HG03378 (cell line): ENCODE data around the gene COLQ.
"Not testable (repeated sequence)": the region's sequence is repeated elsewhere in the genome, so short reads cannot be mapped to it uniquely, and the experiment has no call there.

Experiments used
- ATAC-seq: cut with Tn5 transposase; IDR thresholded peaks from one replicate; pipeline ENCODE4 v1.9.1; 2021; ENCODE audit warnings: mild to moderate bottlenecking, moderate library complexity; ENCODE audit not compliant: unreplicated experiment

The COLQ gene

DNA sequence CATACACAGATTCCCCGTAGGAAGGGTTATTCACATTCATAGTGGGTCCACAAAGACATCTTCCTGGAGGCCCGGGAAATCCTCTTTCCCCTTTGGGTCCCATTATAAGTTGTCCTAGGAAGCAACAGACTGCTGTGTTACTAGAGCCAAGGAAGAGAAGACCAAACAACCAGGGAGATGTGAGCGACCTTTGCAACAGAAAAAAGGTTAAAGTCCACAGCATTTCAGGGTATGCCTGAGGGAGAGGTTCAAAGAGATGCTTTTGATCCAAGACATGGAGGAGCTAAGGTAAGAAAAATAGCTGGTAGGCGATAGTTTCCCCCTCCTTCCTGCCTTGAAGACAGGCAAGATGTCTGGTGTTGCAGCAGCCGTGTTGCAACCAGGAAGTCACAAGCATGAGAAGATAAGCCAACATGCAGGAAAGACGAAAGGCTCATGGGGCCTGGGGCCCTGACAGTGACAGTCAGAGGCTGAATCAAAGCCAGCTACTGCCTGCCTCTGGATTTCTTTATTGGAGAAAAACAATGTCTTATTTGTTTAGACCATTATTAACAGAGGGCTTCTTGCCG is 63.2 kb downstream of the COLQ start:
- ATAC-seq, result no peak

GRCh38 chr3:15456915-15457314 is 64.6 kb downstream of the COLQ start:
- ATAC-seq, result not testable (repeated sequence)

GRCh38 chr3:15456321-15456720 is 65.2 kb downstream of the COLQ start:
- ATAC-seq, result no peak

GRCh38 chr3:15455756-15456155 is 65.8 kb downstream of the COLQ start:
- no peak for ATAC-seq

DNA sequence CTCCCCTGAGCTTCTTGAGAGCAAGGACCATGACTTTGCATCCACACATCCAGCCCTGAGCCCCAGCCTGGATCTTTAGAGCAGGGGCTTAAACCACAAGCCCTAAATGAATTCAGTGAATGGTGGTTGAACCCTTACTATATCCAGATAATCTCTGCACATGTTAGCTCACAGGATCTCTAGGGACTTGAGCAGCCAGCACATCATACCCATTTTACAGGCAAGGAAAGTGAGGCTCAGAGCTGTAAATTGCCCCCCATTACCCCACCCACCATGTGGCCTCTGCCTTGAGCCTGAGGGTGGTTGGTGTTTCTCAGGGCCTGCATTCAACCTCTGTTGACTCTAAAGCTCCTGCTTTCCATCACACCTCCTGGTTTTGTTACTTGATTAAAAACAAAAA is 66.5 kb downstream of the COLQ start:
- ATAC-seq, result no peak

DNA sequence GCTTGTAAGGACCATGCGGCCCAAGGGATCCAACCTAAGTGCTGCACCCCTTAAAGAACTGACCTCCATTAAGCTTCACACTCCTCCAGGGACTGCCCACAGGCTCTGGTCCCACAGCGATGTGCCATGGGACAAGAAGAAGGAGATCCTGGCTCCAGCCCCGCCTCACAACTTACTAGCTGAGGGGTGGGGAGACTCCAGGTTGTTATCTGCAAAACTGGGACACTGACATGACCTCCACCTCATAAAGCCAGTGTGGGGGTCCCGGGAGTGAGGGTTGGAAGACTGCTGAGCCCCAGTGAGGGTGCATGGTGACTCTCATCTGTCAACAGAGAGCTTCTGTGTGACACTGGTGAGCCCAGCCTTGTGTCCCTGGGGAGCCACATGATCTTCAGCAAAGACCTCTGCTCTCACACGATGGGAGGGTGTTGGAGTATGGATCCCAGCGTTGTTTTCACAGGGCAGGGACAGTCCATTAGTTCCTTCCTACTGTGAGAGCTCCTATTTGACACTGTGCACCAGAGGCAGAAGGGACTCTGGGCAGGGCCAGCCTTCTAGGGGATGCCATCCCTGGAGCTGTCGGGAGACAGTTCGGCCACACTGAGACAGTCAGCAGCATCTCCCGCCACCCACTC is 67.4 kb downstream of the COLQ start:
- ATAC-seq, result no peak

- no peak for ATAC-seq
These were observed 68.0 kb downstream of the COLQ start for GRCh38 chr3:15453501-15453900.

GRCh38 chr3:15452961-15453360 is 68.5 kb downstream of the COLQ start:
- no peak for ATAC-seq

DNA sequence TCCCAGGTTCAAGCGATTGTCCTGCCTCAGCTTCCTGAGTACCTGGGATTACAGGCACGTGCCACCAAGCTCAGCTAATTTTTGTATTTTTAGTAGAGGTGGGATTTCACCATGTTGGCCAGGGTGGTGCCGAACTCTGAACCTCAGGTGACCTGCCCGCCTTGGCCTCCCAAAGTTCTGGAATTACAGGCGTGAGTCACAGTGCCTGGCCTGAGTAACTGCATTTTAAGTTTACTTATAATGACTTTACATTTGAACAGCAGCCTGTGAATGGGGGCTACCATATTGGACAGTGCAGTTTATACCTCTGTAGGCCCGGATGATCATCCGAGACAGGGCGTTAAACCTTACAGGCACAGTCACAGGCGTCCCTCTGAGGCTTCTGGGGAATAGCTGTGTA is 69.3 kb downstream of the COLQ start:
- no peak for ATAC-seq

GRCh38 chr3:15451216-15452113 is 70.0 kb downstream of the COLQ start:
- no peak for ATAC-seq

DNA sequence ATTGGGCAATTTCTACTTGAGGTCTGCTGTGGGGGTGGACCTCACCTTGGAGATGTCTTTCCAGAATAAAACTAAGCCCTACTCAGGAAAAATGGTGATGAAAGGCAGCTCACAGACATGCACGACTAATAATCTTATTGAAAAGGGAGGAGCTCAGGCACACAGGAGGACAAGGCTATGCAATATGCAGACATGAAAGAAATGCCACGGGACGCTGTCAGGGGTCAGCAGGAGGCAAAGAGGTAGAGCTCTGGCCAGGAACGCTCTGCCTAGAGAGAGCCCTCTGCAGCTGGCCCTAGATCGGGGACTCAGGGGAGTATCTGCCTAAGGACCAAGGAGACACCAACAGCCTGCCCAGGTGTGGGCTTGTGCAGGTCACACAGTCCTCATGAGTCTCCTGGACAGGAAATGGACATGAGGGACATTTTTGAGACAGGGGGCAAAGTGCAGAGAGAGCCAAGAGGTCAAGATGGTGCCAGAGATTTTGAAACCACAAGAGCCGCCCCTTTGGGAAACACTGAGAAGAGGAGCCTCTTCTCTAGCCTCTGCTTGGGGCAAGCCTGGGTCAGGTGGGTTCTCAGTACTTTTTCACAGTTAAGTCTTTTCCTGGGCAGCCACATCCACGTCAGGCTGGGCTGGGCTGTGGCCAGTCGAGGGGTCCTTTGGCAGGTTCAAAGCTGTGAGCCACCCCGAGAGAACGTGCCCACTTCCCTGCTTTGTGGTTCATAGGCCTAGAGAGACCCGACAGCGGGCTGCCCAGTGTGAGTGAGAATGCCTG is 70.9 kb downstream of the COLQ start:
- ATAC-seq, result no peak

DNA sequence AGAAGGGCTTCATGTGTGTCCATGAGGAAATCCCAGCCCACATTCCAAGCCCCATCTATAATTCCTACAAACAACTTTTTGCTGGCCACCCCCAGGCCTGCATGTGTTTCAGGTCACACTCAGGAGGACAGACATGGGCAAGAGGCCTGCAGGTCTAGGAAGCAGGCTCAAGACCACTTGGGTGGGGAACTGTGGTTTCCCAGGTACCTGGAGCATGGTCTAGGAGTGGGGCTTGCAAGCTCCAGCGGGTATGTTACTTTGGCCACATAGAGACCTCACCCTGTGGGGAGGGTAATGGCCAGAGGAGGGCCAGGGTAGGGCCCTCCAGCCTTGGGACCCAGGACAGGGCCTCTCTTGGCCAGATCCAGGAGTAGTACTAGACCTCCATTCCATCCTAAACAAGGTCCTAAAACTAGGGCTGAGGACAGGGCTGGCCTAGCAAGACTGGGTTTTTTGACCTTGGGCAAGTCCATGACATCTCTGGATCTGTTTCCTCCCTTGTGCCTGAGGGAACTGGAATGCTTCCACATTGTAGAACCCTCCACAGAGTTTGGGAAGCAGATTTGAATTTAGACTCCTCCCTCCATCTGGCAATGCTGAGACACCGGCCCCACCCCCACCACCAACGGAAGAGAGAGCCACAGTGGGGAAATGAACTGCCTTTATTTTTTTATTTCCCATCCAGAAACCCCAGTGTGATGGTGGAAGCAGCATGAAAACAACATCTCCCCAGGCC is 71.8 kb downstream of the COLQ start:
- no peak for ATAC-seq

DNA sequence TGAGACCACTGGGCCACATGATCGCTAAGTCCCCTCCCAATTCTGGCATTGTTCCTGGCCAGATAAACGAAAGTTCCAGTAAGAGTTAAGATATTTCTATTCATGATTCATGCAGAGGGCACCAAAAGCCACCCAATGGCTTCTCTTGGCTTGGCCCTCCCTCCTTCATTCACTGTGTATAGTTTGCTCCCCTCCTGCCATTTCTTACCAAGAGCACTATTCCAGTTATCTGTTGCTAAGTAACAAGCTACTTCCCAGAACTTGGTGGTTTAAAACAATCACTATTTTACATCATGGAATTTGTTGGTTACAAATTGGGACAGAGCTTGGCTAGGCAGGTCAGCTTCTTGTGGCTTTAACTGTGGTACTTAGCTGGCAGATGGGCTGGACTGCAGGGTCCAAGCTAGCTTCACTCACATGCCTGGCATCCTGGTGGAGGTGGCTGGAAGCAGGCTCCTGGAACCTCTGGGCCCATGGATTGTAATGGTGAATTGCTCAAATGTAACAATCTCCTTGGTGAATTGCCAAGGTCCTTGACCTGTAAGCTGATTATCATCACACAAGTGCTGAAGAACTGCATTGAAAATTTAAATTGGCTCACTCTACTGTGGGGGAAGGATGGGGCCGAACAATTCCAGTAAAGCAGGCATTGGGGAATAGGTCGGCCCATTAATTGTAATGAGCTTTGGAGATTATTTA is 77.5 kb downstream of the COLQ start:
- ATAC-seq, result no peak

DNA sequence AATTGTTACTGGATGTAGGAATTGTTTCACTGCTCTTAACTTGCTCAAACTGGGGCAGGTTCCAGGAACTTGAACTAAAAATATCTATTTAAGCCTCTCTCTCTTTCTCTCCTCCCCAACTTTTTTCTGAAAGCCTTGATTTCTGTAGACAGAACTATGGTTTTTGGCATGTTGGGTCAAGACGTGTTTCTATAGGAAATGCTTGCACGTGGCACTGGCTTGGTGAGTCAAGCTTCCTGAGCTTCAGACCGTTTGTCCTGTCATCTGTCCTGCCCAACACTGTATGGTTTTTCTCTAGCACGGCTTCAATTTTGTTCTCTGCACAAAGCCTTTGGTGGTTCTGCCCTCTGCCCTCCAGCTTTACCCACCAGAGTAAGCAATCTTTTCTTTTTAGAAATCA is 80.6 kb downstream of the COLQ start:
- ATAC-seq, result no peak

DNA sequence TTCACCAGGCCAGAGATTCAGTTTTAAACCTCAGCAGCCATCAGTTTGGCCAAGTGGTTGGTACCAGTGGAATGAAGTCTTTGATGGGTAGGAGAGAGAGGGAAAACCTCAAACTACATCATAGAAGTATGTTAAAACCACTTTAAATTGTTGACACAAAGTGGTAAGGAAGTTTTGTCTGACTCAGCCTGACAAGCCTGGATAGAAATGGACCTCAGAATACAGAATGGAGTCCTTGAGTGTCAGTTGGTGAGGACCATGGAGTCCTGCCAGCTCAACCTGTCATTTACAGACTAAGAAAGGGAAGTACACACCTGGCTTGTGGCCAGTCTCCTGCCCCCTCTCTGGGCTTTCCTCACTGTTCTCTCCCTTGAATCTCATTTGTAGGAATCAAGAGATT is 82.0 kb downstream of the COLQ start:
- ATAC-seq, result no peak

- ATAC-seq, result no peak
These were observed 82.5 kb downstream of the COLQ start for GRCh38 chr3:15438983-15439382.

DNA sequence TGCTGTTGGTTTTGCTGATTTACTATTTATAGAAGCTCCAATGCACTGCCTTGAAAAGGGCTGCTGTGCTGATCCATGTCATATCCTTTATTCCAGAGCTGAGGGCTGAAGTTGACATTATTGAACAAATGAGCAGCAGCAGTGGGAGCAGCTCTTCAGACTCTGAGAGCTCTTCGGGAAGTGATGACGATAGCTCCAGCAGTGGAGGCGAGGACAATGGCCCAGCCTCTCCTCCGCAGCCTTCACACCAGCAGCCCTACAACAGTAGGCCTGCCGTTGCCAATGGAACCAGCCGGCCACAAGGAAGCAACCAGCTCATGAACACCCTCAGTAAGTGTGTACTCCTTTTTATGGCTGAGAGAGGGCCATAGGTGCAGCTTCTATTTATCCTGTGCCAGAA is 85.3 kb downstream of the COLQ start:
- no peak for ATAC-seq

DNA sequence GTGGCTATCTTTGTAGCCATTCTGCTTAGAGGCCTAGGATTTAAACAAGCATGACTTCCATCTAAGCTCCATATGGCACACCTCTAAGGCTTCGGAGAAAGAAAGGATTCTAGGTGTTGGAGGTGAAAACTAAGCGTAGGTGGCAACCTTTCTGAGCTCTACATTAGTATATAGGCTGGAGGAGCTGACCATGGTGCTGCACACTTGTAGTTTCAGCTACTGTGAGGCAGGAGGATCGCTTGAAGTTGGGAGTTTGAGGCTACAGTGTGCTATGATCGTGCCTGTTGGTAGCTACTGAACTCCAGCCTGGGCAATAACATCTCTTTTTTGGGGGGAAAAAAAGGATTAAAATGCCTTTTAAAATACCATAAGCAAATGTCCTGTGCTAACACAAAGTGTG is 86.8 kb downstream of the COLQ start:
- ATAC-seq, result no peak

GRCh38 chr3:15433531-15433930 is 88.0 kb downstream of the COLQ start:
- ATAC-seq, result no peak

DNA sequence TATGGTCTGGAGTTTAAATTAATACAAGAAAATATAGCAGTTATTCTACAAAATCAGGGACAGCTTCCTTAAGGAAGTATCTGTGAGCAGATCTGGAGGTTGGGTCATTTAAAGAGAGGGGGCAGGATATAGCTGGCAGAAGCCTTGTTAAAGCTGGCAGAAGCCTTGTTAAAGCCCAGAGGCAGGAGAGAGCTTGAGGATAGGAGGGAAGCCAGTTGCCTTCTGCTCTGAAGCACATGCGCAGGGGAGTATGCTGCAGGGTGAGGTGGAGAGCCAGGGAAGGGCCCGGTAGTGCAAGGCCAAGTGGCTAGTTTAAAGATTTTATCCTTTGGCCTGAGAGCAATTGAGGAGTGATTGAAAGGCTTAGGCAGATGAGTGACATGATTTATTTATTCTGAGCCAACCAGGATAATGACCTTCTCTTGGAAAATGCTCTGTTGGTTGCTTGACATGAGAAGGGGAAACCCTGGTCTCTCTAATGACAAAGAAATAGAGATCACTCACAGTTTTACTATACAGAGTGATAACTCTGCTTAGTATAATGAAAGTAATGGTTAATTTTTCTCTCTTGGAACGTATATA is 90.2 kb downstream of the COLQ start:
- no peak for ATAC-seq
